Vagina (tissue), 2 donors: Measurements from ENCODE around the gene UBE2V1.

ENCODE experiments used
- POLR2A ChIP-seq, 2 donors: fragments of 450-650 bp; IDR thresholded peaks; one replicate each; pipeline ENCODE4 v1.6.1; 2017; ENCODE audit warnings: antibody characterized with exemption in 2 of 2, mild to moderate bottlenecking in 2 of 2, moderate library complexity in 2 of 2
- TF ChIP-seq, protein P1 (sequence below), 3 experiments: fragments of 450-650 bp in 2 of 3; fragments of 200-600 bp in 1 of 3; sonication (generic) in 1 of 3; IDR thresholded peaks; one replicate each; pipeline ENCODE4 v1.5.1; 2017 to 2019; ENCODE audit warnings: antibody characterized with exemption in 3 of 3, mild to moderate bottlenecking in 2 of 3, moderate library complexity in 2 of 3

- TF ChIP-seq, protein P1, sequence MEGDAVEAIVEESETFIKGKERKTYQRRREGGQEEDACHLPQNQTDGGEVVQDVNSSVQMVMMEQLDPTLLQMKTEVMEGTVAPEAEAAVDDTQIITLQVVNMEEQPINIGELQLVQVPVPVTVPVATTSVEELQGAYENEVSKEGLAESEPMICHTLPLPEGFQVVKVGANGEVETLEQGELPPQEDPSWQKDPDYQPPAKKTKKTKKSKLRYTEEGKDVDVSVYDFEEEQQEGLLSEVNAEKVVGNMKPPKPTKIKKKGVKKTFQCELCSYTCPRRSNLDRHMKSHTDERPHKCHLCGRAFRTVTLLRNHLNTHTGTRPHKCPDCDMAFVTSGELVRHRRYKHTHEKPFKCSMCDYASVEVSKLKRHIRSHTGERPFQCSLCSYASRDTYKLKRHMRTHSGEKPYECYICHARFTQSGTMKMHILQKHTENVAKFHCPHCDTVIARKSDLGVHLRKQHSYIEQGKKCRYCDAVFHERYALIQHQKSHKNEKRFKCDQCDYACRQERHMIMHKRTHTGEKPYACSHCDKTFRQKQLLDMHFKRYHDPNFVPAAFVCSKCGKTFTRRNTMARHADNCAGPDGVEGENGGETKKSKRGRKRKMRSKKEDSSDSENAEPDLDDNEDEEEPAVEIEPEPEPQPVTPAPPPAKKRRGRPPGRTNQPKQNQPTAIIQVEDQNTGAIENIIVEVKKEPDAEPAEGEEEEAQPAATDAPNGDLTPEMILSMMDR (IDR thresholded peaks at IDR 0.05): no peak
- TF ChIP-seq POLR2A (IDR thresholded peaks at IDR 0.05): no peak
Measured at GRCh38 chr20:50065325-50065615, 47.7 kb downstream of the UBE2V1 start.
